ENCODE measurements around the gene TKT.

TKT gene

GRCh38 chr3:53231532-53232511 lies 24.0 kb downstream of the TKT start:
- Histone ChIP-seq H3K27ac (ENCODE audit: low read length) (no peak overlapping the region), H3K27me3 (ENCODE audit: low read depth, low read length) (no peaks in the 10 kb centered on the region), H3K4me1 (ENCODE audit: low read length) (no peaks in the 10 kb centered on the region), H3K4me2 (ENCODE audit: low read length) (no peak overlapping the region), H3K9ac (ENCODE audit: low read length) (no peak overlapping the region), H3K4me3 (ENCODE audit: low read length) (no peak overlapping the region), H4K20me1 (ENCODE audit: insufficient read depth, low read length) (peaks cover 13% of the 10 kb centered on the region), H2AFZ (ENCODE audit: low read depth, low read length) (no peak overlapping the region), H3K79me2 (ENCODE audit: low read length) (peaks cover 5% of the 10 kb centered on the region; the same call in 1 of the 2 replicates), H3K36me3 (replicated peaks; ENCODE audit: low read depth, low read length) (peaks cover 91% of the 10 kb centered on the region), H3K9me3 (ENCODE audit: insufficient read depth, low read length) (no peaks in the 10 kb centered on the region)
- TF ChIP-seq, protein P1, sequence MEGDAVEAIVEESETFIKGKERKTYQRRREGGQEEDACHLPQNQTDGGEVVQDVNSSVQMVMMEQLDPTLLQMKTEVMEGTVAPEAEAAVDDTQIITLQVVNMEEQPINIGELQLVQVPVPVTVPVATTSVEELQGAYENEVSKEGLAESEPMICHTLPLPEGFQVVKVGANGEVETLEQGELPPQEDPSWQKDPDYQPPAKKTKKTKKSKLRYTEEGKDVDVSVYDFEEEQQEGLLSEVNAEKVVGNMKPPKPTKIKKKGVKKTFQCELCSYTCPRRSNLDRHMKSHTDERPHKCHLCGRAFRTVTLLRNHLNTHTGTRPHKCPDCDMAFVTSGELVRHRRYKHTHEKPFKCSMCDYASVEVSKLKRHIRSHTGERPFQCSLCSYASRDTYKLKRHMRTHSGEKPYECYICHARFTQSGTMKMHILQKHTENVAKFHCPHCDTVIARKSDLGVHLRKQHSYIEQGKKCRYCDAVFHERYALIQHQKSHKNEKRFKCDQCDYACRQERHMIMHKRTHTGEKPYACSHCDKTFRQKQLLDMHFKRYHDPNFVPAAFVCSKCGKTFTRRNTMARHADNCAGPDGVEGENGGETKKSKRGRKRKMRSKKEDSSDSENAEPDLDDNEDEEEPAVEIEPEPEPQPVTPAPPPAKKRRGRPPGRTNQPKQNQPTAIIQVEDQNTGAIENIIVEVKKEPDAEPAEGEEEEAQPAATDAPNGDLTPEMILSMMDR (IDR thresholded peaks at IDR 0.05; ENCODE audit: low read depth, low read length): no peak; the same call in none of the 2 replicates
- no peak for TF ChIP-seq EZH2phosphoT487 (IDR thresholded peaks at IDR 0.05; ENCODE audit: low read depth)

- Histone ChIP-seq H3K4me3 (ENCODE audit: low read length) (no peak overlapping the region), H3K4me2 (ENCODE audit: low read length) (no peak overlapping the region), H3K27me3 (ENCODE audit: low read depth, low read length) (no peaks in the 10 kb centered on the region), H3K9ac (ENCODE audit: low read length) (no peak overlapping the region), H2AFZ (ENCODE audit: low read depth, low read length) (no peak overlapping the region), H3K27ac (ENCODE audit: low read length) (no peak overlapping the region), H3K9me3 (ENCODE audit: insufficient read depth, low read length) (no peaks in the 10 kb centered on the region), H3K4me1 (ENCODE audit: low read length) (no peaks in the 10 kb centered on the region), H4K20me1 (ENCODE audit: insufficient read depth, low read length) (peaks cover 13% of the 10 kb centered on the region), H3K79me2 (ENCODE audit: low read length) (no peaks in the 10 kb centered on the region; the same call in 1 of the 2 replicates), H3K36me3 (replicated peaks; ENCODE audit: low read depth, low read length) (peaks cover 90% of the 10 kb centered on the region)
- no peak for TF ChIP-seq EZH2phosphoT487 (IDR thresholded peaks at IDR 0.05; ENCODE audit: low read depth)
Measured at GRCh38 chr3:53230789-53231188, 25.0 kb downstream of the TKT start.

- TF ChIP-seq, protein P1 (IDR thresholded peaks at IDR 0.05; ENCODE audit: low read depth, low read length): peak; percentile 31
- no peak for TF ChIP-seq EZH2phosphoT487 (IDR thresholded peaks at IDR 0.05; ENCODE audit: low read depth)
- Histone ChIP-seq H3K36me3 (replicated peaks; ENCODE audit: low read depth, low read length) (peaks cover 94% of the 10 kb centered on the region), H3K4me2 (ENCODE audit: low read length) (no peak overlapping the region), H3K79me2 (ENCODE audit: low read length) (no peaks in the 10 kb centered on the region; the same call in 1 of the 2 replicates), H3K27ac (ENCODE audit: low read length) (no peak overlapping the region), H3K9me3 (ENCODE audit: insufficient read depth, low read length) (no peaks in the 10 kb centered on the region), H2AFZ (ENCODE audit: low read depth, low read length) (no peak overlapping the region), H3K9ac (ENCODE audit: low read length) (no peak overlapping the region), H4K20me1 (ENCODE audit: insufficient read depth, low read length) (peaks cover 13% of the 10 kb centered on the region), H3K4me3 (ENCODE audit: low read length) (no peak overlapping the region), H3K4me1 (ENCODE audit: low read length) (no peaks in the 10 kb centered on the region), H3K27me3 (ENCODE audit: low read depth, low read length) (no peaks in the 10 kb centered on the region)
Measured at GRCh38 chr3:53230041-53230621, 25.7 kb downstream of the TKT start.

GRCh38 chr3:53229606-53230005 lies 26.2 kb downstream of the TKT start:
- Histone ChIP-seq H3K9ac (ENCODE audit: low read length) (no peak overlapping the region), H3K27me3 (ENCODE audit: low read depth, low read length) (no peaks in the 10 kb centered on the region), H3K4me1 (ENCODE audit: low read length) (no peaks in the 10 kb centered on the region), H2AFZ (ENCODE audit: low read depth, low read length) (no peak overlapping the region), H3K79me2 (ENCODE audit: low read length) (no peaks in the 10 kb centered on the region; the same call in 1 of the 2 replicates), H3K9me3 (ENCODE audit: insufficient read depth, low read length) (no peaks in the 10 kb centered on the region), H3K36me3 (replicated peaks; ENCODE audit: low read depth, low read length) (peaks cover 96% of the 10 kb centered on the region), H3K4me3 (ENCODE audit: low read length) (no peak overlapping the region), H4K20me1 (ENCODE audit: insufficient read depth, low read length) (peaks cover 13% of the 10 kb centered on the region), H3K4me2 (ENCODE audit: low read length) (no peak overlapping the region), H3K27ac (ENCODE audit: low read length) (no peak overlapping the region)
- TF ChIP-seq, protein P1 (IDR thresholded peaks at IDR 0.05; ENCODE audit: low read depth, low read length): no peak
- no peak for TF ChIP-seq EZH2phosphoT487 (IDR thresholded peaks at IDR 0.05; ENCODE audit: low read depth)

Data from OCI-LY3 (cell line).